AG20443 (cell line): ENCODE data around the gene LCOR.

ENCODE experiments used
- DNase-seq: peaks from one replicate; pipeline ENCODE4 v3.0.0; 2012; ENCODE audit warnings: low spot score, mixed read lengths

LCOR gene

DNA sequence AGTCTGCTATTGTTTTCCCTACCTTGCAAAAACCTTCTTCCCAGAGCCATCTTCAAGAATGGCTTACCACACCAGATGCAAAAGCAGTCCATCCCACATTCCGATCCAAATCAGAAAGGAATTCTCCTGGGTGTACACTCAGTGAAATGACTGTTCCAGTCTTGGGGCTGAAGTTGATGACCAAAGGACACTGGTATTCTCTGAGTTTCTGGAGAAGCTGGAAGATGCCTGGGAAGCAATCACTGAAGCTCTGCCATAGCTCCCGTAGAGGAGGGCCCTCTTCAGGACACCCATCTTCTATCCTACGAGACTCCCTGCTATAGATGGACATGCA lies 155.7 kb downstream of the LCOR start:
- peak; percentile 84 for DNase-seq

DNA sequence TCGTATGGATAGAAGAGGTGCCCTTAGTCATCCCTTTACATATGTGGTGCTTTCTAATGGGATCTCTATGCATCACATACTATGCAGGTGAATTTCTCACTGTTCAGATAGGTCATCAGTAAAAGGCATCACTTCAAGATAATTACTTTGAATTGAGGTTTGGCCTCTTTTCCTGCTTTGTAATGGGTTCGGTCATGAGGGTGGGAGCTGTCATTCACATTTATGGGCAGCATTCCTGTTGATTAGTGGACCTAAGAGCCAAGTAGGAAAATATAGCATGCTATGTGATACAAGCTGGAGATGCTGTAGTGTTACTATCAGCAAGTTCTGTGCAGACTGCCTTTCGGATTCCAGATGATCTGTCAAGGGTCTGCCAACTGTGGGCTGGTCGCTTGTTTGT lies 156.3 kb downstream of the LCOR start:
- no peak for DNase-seq

DNA sequence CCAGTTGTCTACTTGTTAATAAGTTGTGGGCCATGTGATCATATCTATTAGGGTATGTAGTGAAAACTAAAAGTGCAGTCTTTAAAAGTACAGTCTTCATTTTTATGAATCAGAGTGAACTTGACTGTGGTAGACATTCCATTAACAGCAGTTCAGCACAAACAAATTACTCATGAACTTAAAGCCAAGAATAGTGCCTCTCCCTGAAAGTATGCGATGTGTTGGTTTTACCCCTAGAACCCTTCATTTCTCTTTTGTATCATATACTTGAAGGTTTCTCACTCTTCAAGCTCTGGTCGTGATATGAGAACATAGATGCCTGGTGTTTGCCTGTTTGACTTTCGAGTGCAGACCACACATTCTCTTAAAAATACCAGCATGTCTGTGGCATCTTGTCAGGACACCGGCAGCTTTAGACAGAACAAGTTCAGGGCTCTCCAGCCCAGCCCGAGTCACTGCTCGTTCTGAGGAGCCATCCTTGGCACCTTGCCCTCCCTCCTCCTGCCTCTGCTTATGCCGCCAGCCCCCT lies 159.3 kb downstream of the LCOR start:
- DNase-seq: peak; percentile 73

DNA sequence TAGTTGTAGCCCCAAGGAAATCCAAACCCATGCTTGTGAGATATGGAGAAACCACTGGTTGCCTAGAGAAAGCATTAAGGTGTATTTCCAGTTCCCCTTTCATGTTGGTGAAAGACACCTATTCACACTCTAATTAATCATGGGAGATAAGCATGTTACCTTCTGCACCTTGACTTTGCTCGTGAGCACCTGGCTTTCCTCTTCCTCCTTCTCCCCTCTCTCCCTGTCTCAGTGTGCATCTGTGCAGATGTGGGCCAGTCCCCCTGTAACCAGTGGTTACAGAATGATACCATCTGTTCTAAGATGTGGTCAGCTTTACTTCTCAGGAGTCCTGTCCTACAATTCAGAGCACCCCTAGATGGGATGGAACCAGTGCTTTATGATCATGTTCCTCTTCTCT lies 160.6 kb downstream of the LCOR start:
- DNase-seq: no peak

DNA sequence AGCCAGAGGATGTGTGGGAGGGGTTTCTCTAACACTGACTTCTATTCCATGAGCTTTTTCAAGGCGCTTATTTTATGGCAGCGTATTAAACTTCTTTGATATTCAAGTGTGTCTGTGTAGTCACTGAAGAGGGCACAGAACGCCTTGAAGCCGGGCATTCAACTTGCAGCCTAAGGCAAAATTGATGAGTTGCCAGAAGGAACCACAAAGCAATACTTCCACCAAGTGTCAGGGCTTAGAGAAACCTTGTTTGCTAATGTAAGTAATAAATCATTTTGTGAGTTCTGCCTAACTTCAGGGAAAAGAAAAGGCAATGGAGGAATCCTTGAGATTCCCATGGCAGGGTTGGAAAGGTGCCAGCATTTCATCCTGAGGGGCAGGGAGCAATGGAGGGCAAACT lies 163.8 kb downstream of the LCOR start:
- no peak for DNase-seq

DNA sequence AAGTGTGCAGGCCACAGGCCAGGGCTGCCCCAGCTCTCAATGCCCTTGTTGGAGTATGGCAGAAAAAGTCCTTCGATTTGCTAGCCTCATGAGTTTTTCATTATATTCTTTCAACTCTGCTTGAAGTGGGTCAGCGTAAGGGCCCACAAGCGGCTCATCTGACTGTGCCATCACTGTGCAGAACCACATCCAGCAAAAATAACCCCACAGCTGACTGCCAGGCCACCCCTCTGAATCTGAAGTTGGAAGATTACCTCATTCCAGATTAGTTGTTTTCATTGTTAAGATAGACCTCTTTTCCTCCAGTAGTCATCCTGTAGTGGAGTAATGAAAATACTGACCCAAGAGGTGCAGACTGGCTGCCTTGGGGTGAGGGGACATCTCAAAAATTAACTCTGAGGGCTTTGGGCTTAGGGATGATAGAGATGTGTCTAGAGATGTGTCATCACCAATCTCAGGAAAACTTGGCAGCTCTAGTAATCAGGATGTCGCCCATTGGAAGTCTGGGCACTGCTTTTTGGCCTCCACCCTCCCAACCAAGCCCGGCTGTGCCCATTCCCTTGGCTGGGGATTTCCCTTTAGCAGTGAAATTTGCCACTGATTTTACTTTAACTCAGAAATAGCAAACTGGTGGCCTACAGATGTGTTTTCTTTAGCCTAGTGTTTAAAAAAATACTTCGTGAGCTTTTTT lies 164.3 kb downstream of the LCOR start:
- no peak for DNase-seq

DNA sequence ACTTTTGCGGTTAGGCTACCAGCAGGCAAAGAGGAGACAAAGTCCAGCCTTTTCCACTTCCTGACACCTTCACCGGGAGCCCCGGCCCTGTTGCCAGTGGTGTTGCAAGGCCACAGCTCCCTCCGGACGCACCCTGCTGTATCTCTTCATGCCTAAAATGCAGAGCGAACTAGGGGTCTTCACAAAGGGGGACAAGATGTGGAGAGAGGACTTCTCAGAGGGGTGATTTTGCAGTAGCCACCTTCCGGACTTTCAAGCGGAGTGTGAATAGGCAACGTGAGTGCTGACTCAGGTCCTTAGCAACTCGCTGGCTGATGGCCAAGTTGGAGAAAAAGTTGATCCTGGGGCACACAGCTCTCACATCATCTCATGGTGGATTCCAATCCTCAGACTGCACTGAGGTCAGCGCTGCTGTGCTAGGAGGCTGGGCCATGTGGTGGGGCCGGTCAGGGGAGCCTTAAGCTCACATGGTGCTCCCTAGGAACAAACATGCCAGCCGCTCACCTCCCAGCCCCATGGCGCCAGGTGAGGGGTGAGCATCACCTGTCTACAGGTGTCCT lies 166.3 kb downstream of the LCOR start:
- no peak for DNase-seq

DNA sequence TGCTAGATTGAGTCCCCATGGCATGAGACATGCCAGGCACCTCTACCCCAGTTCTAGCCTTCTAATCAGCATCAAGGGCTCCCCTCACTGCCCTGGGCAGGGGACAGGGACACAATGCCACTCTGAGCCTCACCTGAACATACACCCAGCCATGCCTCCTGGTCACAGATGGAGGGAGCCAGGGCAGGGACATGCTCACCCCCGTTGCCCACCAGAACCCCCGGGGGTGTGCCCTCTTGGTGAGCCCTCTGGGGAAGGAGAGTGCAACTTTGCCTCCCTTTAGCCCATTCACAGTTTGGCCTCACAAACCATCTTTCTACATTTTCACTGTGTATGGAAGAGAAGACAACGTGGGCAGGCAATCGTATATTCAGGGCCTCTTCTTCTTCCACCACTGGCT lies 167.2 kb downstream of the LCOR start:
- DNase-seq: no peak

DNA sequence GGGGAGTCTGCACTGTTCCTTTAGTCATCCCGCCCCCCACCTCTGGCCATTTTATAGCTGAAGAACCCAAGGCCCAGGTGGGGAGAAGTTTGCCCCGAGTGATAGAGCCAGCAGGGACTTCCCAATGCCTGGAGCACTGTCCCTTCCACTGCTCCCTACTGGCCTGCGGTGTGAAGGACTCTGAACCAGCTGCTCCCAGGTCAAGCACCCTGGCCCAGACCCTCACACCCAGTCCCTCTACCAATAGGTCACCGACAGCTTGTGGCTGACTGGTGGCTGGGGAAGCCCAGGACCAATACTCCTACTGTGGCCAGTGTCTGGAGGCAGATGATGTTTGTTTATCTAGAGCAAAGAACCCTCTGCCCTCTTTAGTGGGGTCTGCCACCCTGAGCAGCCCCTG lies 167.9 kb downstream of the LCOR start:
- no peak for DNase-seq

DNA sequence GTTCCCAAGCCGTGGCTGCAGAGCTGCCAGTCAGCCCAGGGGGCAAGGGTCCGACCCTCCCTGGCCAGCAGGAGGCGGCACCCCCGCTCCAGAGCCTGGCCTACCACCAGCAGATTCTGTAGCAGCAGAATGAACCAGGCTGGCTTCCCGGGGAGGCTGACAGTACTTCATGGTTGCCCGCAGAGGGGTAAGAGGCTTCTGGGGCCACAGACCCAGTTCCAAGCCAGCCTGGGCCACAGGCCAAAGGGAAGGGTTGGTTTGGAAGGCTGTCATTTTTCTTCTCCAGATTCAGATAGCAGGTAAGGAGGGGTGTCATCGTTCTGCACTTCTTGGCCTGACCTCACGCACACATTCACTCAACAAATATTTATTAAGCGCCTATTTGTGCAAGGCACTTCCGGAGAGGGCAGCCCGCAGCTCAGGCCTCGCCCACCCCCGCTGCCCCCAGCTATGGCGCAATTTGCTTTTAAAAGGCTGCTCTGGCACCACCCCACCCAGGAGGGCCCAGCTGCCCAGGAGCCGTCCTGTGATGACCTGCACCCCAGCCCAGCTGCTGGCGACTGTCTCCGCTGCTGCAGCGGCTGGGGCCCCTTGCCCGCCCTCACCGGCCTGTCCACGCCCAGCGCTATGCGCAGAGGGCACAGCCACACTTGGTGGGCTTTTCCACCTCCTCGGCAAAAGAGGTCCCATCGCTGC lies 168.5 kb downstream of the LCOR start:
- DNase-seq: no peak

DNA sequence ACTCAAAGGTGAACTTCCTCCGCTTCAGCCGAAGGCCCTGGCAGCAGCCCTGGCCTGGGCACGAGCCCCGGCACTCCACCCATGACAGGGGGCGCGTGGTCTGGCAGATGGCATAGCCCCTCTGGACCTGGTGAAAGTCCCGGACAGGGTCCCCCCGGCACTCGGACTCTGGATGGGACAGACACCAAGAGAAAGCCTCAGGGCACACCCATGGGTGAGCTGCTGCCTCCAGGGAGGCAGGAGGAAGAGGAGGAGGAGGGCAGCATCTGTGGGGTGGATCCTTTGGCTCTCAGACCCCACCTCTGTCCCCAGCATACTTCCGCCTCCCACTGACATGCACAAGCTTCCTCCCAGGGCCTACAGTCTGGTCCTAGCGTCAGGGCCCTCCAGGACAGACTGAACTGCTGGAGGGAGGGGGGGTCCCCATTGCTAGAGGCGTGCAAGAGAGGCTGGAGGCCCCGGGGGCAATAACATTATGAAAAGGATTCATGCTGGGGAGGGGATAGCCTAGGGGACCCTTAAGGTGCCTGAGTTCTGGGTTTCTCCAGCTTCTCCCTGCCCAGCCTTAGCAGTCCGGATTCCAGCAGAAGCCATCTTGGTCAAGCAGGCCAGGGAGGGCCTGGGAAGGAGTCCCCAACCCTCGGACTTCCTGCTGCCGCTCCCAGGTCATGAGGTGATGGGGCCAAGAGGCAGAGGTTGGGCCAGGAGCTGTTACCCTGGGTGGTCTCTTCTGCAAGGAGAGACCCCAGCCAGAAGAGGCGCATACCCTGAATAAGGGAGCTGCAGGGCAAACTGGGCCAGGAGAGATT lies 169.3 kb downstream of the LCOR start:
- DNase-seq: no peak

DNA sequence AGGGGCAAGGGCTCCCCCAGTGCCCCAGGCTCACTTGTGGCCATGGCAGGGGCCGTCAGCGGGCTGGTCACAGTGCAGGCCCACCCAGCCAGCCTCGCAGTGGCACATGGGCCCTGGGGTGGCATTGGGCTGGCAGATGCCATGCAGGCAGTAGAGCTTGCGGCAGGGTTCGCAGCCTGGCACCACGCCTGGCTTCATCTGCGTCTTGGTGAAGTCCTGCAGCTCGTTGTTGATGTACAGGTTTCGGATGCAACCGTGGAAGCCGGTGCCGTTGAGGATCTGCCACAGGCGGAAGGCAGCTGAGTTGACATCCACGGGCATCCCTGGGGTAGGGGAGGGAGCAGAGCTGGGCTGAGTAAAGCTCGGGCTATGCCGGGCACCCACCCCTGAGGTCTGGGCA lies 170.6 kb downstream of the LCOR start:
- no peak for DNase-seq

DNA sequence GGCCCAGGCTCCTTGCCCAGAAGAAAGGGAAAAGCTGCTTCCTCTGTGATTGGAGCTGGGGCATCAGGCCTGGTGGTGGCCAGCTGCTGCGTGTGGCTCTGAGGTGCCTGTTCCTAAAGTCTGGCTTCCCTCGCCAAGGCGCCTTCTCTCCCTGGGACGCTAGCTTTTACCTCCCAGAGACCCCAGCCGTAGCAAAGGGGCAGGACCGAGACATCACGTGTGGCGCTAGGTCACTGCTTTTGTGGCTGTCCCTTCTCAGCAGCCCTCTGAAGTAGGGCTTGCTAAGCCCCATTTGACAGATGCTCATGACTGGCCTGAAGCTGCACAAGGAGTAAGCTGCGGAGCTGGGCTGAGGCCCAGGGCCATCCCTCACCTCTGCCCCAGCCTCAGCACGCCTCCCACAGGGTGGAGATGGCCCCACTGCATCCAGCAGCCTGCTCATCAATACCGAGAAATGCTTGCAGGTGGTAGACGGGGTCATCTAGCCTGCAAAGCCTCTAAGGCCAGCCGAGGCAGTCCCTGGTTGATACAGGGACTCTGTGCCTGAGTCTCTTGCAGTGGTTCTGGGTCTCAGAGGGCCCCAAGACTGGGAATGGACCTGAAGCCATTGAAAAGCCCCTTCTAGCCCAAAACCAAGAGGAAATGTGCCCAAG lies 171.2 kb downstream of the LCOR start:
- DNase-seq: no peak

DNA sequence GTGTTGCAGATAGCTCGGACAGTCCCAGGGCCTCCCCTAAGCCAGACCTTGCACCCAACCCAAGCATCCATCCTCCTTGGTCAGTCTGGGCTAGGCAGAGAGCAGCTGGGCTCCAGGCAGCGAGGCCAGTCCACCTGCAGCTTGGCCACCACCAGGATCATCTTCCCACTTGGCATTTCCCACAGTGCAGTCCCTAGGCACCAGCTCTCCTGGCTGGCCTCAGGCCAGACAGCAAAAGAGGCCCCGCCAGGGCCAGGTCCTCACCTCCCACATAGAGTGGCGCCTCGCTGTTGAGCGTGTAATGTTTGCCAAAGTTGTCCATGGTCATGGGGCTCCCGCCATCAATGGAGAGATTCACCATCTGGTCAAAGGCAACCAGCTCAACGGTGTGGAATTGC lies 171.7 kb downstream of the LCOR start:
- no peak for DNase-seq

DNA sequence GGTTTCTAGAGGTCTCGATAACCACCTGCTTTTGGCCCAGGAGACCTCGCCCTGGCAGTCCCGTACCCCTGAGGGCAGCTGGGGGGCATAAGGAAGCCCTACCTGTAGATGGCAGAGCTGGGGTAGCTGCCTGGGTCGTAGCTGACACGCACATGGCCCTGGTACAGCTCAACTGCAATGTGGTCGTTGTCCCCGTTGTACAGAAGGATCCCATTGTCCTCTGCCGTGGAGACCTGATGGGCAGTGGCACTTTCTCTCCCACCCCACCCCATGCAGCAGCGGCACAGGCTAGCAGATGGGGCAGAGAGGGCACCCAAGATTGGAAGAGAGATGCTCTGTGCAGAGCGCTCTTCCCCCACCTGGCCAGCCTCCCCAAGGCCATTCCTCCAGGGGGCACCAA lies 172.5 kb downstream of the LCOR start:
- no peak for DNase-seq

DNA sequence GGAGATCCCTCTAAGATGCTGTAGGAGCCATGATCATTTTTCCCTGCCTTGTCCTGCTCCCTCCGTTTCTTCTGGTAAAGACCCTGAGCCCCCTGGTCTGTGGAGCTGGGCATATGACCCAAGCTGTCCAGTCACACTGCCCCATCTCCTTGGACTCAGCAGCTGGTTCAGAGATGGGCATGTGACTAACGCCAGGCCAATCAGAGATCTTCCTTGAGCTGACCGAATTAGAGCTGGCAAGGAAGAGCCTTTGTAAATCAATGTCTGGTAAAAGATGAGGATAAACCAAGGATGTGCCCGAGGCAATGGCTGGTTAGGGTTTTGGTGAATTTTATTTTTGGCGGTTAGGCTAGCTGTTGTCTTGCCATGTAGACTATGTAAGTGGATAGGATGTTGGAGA lies 173.3 kb downstream of the LCOR start:
- no peak for DNase-seq

DNA sequence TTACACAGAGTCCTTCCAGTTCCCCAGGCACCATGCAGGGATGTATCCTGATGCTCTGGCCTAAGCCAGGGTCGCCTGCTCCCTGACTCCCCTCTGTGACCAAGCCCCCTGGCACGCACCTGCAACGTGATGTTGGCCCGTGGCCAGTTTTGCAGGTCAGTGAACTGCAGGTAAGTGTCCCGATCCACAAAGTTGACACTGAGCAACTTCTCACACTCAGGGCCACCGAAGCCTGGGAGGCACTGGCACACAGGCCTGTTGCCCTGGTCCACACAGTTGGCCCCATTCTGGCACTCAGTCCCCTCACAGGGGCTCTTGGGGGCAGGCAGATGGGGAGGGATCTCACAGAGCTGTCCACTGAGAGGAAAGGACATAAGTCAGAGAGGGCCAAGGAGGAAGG lies 174.3 kb downstream of the LCOR start:
- no peak for DNase-seq

DNA sequence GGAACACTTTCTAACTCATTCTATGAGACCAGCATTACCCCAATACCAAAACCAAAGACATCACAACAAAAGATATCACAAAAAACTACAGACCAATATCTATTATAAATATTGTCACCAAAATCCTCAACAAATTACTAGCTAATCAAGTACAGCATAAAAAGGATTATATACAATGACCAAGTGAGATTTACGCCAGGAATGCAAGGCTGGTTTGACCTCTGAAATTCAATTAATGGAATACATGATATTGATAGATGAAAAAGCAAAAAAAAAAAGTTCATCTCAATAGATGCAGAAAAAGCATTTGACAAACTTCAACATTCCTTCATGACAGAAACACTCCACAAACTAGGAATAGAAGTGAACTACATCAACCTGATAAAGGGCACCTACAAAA lies 175.3 kb downstream of the LCOR start:
- DNase-seq: no peak

DNA sequence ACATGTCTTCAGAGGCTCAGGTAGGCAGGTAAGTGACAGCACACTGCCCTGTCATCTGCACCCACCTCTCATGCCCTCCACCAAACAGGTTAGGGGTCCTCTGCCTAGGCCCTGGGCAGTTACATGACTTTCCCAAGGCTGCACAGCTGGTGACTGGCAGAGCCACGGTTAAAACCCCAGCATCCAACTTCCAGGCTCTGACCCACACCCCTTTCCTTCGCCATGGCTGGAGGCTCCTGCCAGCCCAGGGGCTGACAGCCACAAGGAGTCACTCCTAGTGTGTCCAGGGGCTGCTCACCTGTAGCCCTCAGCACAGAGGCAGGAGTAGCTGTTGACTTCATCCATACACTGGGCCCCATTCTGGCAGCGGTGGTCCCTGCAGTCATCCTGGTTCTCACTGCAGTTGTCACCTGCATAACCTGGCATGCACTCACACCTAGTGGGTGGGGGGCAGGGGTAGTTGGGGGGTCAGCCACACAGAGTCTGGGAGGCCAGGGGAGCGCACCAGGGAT lies 178.7 kb downstream of the LCOR start:
- no peak for DNase-seq

DNA sequence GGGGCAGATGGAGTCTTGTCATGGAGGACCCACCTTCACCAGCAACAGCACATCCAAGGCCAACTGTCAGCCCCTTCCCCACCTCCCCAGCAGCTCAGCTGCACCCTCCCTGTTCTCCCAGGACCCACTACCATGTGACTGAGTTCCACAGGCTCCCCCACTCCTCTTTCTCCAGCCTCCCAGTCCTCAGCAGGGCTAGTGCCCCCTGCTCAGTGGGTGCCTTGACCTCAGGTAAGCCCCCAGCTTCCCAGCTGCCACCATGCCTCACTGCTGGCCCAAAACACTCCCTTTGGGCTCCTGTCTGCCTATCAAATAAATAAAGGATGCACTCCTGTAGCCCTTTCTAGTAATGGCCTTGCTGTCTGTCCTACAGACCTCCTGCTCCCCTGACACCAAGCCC lies 179.3 kb downstream of the LCOR start:
- DNase-seq: peak; percentile 5

DNA sequence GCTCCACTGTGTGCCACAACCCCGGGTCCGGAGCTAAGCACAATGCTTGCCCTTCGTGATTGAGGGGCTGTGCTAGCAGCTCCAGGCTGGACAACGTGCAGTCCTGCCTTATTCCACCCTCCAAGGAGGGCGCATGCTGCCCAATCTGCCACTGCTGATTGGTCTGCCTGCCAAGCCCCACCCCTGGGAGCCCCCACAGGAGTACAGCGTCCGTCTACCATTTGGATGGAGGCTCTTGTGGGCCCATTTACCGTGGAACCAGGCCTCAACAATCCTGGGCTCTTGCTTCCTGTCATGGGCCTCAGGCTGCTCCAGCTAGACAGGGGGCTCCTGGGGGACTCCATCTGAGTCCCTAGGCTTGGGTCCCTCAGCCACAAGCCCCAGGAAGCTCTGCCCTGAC lies 180.4 kb downstream of the LCOR start:
- DNase-seq: no peak

DNA sequence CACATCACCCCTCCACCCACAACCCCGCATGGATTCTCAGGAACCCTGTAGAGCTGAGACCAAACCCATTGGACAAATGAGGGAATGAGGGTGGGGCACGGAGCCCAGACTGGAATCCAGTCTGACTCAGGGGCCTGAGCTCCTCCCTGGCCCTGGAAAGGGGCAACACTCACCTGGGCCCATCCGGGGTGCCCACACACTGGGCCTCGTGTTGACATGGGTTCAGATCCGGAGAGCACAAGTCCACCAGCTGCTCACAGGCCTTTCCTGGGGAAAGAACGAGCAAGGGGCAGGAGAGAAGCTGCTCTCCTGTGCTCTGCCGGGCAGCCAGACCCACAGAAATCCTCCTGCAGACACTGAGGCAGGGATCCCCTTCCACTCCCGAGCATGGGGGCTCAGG lies 181.5 kb downstream of the LCOR start:
- DNase-seq: no peak
